ENCODE measurements around the gene CDKL1. TPM values are rescaled to one million over a fixed set of nuclear protein-coding genes. Genes with fewer than 3 reads are reported as not detected.

The CDKL1 gene
- total and polyA plus RNA-seq, 2 experiments from 2014 or later: 2.9 to 5.0 TPM

DNA sequence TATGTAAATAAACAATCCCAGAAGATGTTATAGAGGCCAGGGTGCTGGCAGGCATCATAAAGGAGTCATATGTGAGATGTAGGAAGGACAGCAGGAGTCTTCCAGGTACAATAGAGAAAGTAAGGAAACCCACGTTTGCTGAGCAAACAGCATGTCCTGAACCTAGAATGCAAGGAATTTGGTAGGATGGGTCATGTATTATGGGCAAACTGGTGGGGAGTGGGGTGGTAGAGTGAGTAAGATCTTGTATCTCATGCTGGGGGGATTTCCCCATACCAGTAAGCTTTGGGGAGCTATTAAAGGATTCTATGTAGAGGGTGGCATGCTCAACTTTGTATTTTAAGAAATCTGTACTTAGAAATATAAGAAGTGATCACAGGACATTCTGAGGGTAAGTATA lies 41.0 kb downstream of the CDKL1 start:
- Histone ChIP-seq H4K20me1 (ENCODE audit: insufficient read depth) (no peaks in the 10 kb centered on the region), H3F3A (ENCODE audit: insufficient read depth) (peaks cover 10% of the 10 kb centered on the region; the same call in 1 of the 2 replicates), H3K9ac (no peak overlapping the region), H3K9me2 (ENCODE audit: insufficient read depth) (no peaks in the 10 kb centered on the region), H3K36me3 (ENCODE audit: low read depth) (no peaks in the 10 kb centered on the region), H3K4me2 (ENCODE audit: unreplicated experiment) (no peak overlapping the region), H3K79me2 (ENCODE audit: insufficient read depth) (no peaks in the 10 kb centered on the region), H3K27ac (no peak overlapping the region), H2AFZ (no peak overlapping the region), H3K4me1 (ENCODE audit: insufficient read depth) (peaks cover 25% of the 10 kb centered on the region), H3K9me3 (ENCODE audit: low read depth) (no peaks in the 10 kb centered on the region), H3K4me3 (no peak overlapping the region), H3K27me3 (replicated peaks; ENCODE audit: insufficient read depth) (no peaks in the 10 kb centered on the region)
- in situ Hi-C loops (cut with MboI): no loop called here
- DNase-seq: no peak
- 100% methylated on average over 1 of the region's 1 CpG for WGBS, 2 experiments (ENCODE audit: low coverage in 1 of 2, low lambda C conversion rate in 2 of 2, missing lambda C conversion rate in 2 of 2)
- no peak for TF ChIP-seq EZH2 (IDR thresholded peaks at IDR 0.05; ENCODE audit: insufficient read depth, poor library complexity, severe bottlenecking)
- TF ChIP-seq EZH2phosphoT487 (IDR thresholded peaks at IDR 0.05; ENCODE audit: insufficient read depth, low read depth): no peak

DNA sequence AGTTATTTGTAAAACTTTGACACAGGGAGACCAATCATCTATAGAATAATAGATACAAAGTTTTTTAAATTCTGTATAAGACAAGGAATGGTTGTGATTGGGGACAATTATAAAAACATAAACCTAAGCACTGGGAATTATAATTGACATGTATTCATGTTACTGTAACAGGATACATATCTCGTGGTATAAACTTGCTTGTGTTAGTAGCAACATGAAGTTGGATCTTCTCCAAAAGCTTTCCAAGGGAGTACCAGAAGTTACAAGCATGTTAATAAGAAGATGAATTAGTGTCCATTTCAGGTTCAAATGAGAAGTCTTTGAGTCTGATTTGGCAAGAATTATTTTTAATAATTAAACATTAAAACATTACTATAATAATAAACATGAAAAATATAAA lies 42.2 kb downstream of the CDKL1 start:
- in situ Hi-C loops (cut with MboI): no loop called here
- no peaks in the 10 kb centered on the region for H3K79me2 ChIP-seq (ENCODE audit: insufficient read depth)
- peaks cover 27% of the 10 kb centered on the region for H3K4me1 ChIP-seq (ENCODE audit: insufficient read depth)
- peaks cover 10% of the 10 kb centered on the region; the same call in 1 of the 2 replicates for H3F3A ChIP-seq (ENCODE audit: insufficient read depth)
- no peak for DNase-seq
- no peak overlapping the region for H2AFZ ChIP-seq
- H3K4me3 ChIP-seq: no peak overlapping the region
- TF ChIP-seq EZH2 (IDR thresholded peaks at IDR 0.05; ENCODE audit: insufficient read depth, poor library complexity, severe bottlenecking): no peak
- TF ChIP-seq EZH2phosphoT487 (IDR thresholded peaks at IDR 0.05; ENCODE audit: insufficient read depth, low read depth): no peak
- no peaks in the 10 kb centered on the region for H3K9me2 ChIP-seq (ENCODE audit: insufficient read depth)
- no peaks in the 10 kb centered on the region for H3K27me3 ChIP-seq (replicated peaks; ENCODE audit: insufficient read depth)
- H3K9me3 ChIP-seq (ENCODE audit: low read depth): no peaks in the 10 kb centered on the region
- WGBS, 2 experiments (ENCODE audit: low coverage in 1 of 2, low lambda C conversion rate in 2 of 2, missing lambda C conversion rate in 2 of 2): 0% methylated on average over 1 of the region's 1 CpG
- no peak overlapping the region for H3K27ac ChIP-seq
- H3K9ac ChIP-seq: no peak overlapping the region
- H3K36me3 ChIP-seq (ENCODE audit: low read depth): no peaks in the 10 kb centered on the region
- H4K20me1 ChIP-seq (ENCODE audit: insufficient read depth): no peaks in the 10 kb centered on the region
- H3K4me2 ChIP-seq (ENCODE audit: unreplicated experiment): no peak overlapping the region

DNA sequence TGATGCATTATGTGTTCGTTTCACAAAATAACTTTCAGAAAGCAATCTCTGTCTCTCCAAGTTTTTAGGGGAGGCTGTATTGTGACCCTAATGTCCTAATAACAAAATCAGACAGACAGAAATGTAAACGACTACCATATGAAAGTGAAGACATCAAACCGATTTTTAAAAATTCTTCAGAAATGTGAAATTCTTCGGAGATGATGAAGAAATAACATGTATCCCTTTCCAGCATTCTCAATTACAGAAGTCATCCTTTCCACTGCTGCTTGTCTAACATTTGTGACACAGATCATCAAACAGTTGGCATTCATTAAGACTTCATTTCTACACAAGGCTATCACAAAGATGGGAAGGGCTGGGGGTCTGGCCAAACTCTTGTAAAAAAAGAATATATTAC lies 43.6 kb downstream of the CDKL1 start:
- Histone ChIP-seq H3K79me2 (ENCODE audit: insufficient read depth) (no peaks in the 10 kb centered on the region), H3F3A (ENCODE audit: insufficient read depth) (peaks cover 18% of the 10 kb centered on the region; the same call in 1 of the 2 replicates), H3K27me3 (replicated peaks; ENCODE audit: insufficient read depth) (no peaks in the 10 kb centered on the region), H3K9me3 (ENCODE audit: low read depth) (no peaks in the 10 kb centered on the region), H2AFZ (peak overlapping the region; percentile 66), H3K4me2 (ENCODE audit: unreplicated experiment) (peak overlapping the region; percentile 79), H3K9me2 (ENCODE audit: insufficient read depth) (no peaks in the 10 kb centered on the region), H4K20me1 (ENCODE audit: insufficient read depth) (no peaks in the 10 kb centered on the region), H3K4me3 (peak overlapping the region; percentile 64), H3K27ac (peak overlapping the region; percentile 47), H3K36me3 (ENCODE audit: low read depth) (no peaks in the 10 kb centered on the region), H3K4me1 (ENCODE audit: insufficient read depth) (peaks cover 27% of the 10 kb centered on the region), H3K9ac (peak overlapping the region; percentile 41)
- in situ Hi-C loops (cut with MboI): no loop called here
- TF ChIP-seq EZH2 (IDR thresholded peaks at IDR 0.05; ENCODE audit: insufficient read depth, poor library complexity, severe bottlenecking) (no peak), EZH2phosphoT487 (IDR thresholded peaks at IDR 0.05; ENCODE audit: insufficient read depth, low read depth) (no peak)
- peak; percentile 67 for DNase-seq
- 0 to 3% methylated on average over 4 of the region's 4 CpGs for WGBS, 2 experiments (ENCODE audit: low coverage in 1 of 2, low lambda C conversion rate in 2 of 2, missing lambda C conversion rate in 2 of 2)

DNA sequence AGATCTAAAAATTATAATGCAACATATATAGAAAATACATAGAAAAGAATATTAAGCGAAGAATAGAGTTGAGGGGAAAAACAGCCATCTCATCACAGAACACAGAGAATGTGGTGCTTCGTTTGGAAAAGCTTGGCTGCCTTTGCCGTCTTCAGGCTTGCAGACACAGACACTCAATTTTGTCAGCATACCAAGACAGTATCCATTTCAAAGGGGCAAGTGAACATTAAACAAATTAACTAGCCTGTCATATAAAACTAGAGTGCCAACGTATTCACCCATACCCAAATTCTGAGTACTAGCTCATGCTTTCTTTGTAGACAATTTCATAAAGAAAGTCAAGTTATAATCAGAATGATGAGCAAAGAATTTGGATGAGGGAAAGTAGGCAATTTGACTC lies 44.1 kb downstream of the CDKL1 start:
- Histone ChIP-seq H3K79me2 (ENCODE audit: insufficient read depth) (no peaks in the 10 kb centered on the region), H3K9me3 (ENCODE audit: low read depth) (no peaks in the 10 kb centered on the region), H3K4me3 (peak overlapping the region; percentile 64), H3K4me2 (ENCODE audit: unreplicated experiment) (peak overlapping the region; percentile 79), H3K36me3 (ENCODE audit: low read depth) (no peaks in the 10 kb centered on the region), H3K9me2 (ENCODE audit: insufficient read depth) (no peaks in the 10 kb centered on the region), H3F3A (ENCODE audit: insufficient read depth) (peaks cover 23% of the 10 kb centered on the region; the same call in 1 of the 2 replicates), H3K27me3 (replicated peaks; ENCODE audit: insufficient read depth) (no peaks in the 10 kb centered on the region), H2AFZ (peak overlapping the region; percentile 66; the same call in 1 of the 2 replicates), H4K20me1 (ENCODE audit: insufficient read depth) (no peaks in the 10 kb centered on the region), H3K4me1 (ENCODE audit: insufficient read depth) (peaks cover 32% of the 10 kb centered on the region), H3K27ac (peak overlapping the region; percentile 47), H3K9ac (peak overlapping the region; percentile 41)
- in situ Hi-C loops (cut with MboI): no loop called here
- WGBS, 2 experiments (ENCODE audit: low coverage in 1 of 2, low lambda C conversion rate in 2 of 2, missing lambda C conversion rate in 2 of 2): 22 to 26% methylated on average over 4 of the region's 4 CpGs
- DNase-seq: no peak
- TF ChIP-seq EZH2 (IDR thresholded peaks at IDR 0.05; ENCODE audit: insufficient read depth, poor library complexity, severe bottlenecking): no peak
- TF ChIP-seq EZH2phosphoT487 (IDR thresholded peaks at IDR 0.05; ENCODE audit: insufficient read depth, low read depth): no peak

All from GM23248 (cell line).